Cardiac fibroblast (primary cell): Measurements from ENCODE around the gene OTOG.
"Not testable (repeated sequence)": the region's sequence is repeated elsewhere in the genome, so short reads cannot be mapped to it uniquely, and the experiment has no call there.

ENCODE experiments used
- DNase-seq, 2 donors: peaks; one replicate each; pipeline versions ENCODE4 v3.0.0 to v3.0.0-alpha.2; 2010; ENCODE audit warnings: low read depth in 2 of 2
- H3K4me3 ChIP-seq, 2 donors: replicated peaks in 1 of 2; 1 replicate in 1 of 2; 2 replicates in 1 of 2; pipeline ENCODE4 v1.5.1; 2011; ENCODE audit warnings: low read depth in 2 of 2, low read length in 2 of 2, mild to moderate bottlenecking in 2 of 2, moderate library complexity in 1 of 2
- TF ChIP-seq, protein P1 (sequence below): IDR thresholded peaks from one replicate; pipeline ENCODE4 v1.5.1; 2011; ENCODE audit warnings: low read depth, mild to moderate bottlenecking, low read length, inconsistent platforms

The OTOG gene

GRCh38 chr11:17613428-17613962 is 66.4 kb downstream of the OTOG start:
- no peak for DNase-seq
- TF ChIP-seq, protein P1, sequence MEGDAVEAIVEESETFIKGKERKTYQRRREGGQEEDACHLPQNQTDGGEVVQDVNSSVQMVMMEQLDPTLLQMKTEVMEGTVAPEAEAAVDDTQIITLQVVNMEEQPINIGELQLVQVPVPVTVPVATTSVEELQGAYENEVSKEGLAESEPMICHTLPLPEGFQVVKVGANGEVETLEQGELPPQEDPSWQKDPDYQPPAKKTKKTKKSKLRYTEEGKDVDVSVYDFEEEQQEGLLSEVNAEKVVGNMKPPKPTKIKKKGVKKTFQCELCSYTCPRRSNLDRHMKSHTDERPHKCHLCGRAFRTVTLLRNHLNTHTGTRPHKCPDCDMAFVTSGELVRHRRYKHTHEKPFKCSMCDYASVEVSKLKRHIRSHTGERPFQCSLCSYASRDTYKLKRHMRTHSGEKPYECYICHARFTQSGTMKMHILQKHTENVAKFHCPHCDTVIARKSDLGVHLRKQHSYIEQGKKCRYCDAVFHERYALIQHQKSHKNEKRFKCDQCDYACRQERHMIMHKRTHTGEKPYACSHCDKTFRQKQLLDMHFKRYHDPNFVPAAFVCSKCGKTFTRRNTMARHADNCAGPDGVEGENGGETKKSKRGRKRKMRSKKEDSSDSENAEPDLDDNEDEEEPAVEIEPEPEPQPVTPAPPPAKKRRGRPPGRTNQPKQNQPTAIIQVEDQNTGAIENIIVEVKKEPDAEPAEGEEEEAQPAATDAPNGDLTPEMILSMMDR: no peak
- no peak overlapping the region for H3K4me3 ChIP-seq

DNA sequence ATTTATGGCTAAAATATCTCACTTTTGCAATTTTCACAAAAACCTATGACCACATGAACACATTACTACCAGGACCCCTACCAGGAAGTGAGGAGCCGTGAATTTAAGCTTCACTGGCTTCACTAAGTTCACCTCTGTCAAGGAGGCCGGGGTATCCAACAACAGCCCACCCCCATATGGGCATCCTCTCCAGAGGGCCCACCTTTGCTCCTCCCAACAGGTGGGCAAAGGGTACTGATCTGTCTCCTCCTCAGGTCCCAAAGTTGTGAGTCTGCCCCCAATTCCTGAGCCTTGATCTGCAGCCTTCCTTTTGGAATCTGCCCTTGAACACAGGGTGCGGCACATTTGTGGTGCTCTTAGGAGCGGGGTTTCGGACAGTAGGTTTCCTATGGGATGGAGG is 66.9 kb downstream of the OTOG start:
- no peak overlapping the region for H3K4me3 ChIP-seq
- TF ChIP-seq, protein P1: no peak
- DNase-seq: no peak

DNA sequence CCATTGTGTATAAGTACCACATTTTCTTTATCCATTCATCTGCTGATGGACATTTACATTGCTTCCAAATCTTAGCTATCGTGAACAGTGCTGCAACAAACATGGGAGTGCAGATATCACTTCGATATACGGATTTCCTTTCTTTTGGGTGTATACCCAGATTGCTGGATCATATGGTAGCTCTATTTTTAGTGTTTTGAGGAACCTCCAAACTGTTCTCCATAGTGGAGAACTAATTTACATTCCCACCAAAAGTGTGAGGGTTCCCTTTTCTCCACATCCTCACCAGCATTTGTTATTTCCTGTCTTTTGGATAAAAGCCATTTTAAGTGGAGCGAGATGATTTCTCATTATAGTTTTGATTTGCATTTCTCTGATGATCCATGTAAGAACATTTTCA is 75.7 kb downstream of the OTOG start:
- not testable (repeated sequence) for DNase-seq, H3K4me3 ChIP-seq

DNA sequence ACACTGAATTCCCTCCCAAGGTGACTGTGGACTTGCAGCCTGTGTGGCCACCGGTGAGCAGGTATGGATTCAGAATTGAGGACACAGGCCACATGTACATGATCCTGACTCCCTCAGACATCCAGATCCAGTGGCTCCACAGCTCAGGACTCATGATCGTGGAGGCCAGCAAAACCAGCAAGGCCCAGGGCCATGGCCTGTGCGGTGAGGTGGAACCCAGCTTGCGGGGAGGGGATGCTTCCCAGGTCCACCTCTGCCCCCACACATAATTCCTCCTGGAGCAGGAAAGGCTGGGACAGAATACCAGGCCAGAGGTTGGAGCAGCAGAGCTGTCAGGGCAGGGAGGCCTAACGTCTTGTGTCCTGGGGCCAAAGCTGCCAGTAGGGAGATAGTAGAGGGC is 82.1 kb downstream of the OTOG start:
- TF ChIP-seq, protein P1: no peak
- no peak for DNase-seq
- H3K4me3 ChIP-seq: no peak overlapping the region

DNA sequence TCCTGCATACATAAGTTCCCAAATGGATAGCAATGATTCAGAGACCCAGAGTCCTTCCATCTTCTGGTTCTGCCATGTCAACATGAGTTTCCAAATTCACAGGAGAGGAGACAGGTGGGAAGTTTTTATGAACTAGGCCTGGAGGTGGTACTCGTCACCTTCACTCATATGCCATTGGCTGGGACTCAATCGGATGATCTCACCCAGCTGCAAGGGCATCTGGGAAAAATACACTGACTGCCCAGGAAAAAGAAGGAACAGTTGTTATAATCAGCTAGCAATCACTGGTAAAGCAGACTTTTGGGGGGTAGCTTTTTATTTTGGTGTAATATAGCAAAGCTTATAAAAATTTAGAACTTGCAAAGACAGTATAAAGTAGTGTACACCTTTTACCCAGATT is 83.9 kb downstream of the OTOG start:
- DNase-seq: no peak
- TF ChIP-seq, protein P1: no peak
- no peak overlapping the region for H3K4me3 ChIP-seq

- TF ChIP-seq, protein P1: no peak
Measured at GRCh38 chr11:17631702-17632365, 84.8 kb downstream of the OTOG start.

DNA sequence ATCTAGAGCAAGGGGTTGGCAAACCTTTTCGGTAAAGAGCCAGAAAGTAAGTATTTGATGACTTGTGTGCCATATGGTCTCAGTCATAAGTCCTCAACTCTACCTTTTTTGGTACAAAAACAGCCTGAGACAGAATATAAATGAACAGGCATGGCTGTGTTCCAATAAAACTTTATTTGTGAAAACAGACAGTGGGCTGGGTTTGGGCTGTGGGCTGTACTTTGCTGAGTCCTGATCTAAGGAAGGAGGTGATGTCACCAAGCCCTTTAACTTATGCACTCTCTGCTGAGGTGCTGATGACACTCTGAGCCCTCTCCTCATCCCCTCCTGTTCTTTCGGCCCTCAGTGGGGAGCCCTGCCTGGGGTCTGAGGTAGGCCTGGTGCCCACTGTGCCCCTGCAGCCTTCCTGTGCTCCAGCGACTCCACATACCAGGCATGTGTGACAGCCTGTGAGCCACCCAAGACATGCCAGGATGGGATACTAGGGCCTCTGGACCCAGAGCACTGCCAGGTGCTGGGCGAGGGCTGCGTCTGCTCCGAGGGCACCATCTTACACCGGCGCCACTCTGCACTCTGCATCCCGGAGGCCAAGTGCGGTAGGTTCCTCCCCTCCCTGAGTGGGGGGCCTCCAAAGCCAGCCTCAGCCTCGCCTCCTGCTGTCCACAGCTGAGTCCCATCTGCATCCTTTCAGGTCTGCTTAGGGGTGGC is 86.4 kb downstream of the OTOG start:
- no peak for DNase-seq
- no peak overlapping the region for H3K4me3 ChIP-seq
- TF ChIP-seq, protein P1: no peak

More at GRCh38 chr11:17631702-17632365, 84.8 kb downstream of the OTOG start:
- no peak overlapping the region for H3K4me3 ChIP-seq
- no peak for DNase-seq
